Stimulated activated CD4-positive, alpha-beta T cell treated with anti-CD3 and anti-CD28 coated beads, TNF-alpha, amount 100 ng/mL, for 4 hours (primary cell): ENCODE measurements around the gene LSM4.
"Not testable (repeated sequence)": the region's sequence is repeated elsewhere in the genome, so short reads cannot be mapped to it uniquely, and the experiment has no call there.

Experiments used
- DNase-seq, 3 experiments: peaks; one replicate each; pipeline ENCODE4 v3.0.0-alpha.2; 2020; ENCODE audit warnings: low read depth in 3 of 3

Gene LSM4

GRCh38 chr19:18322759-18323460 is at the start of gene LSM4:
TSS of gene LSM4 (minus strand) at chr19:18323076. CDS start at chr19:18323020, 56 bp downstream.
- DNase-seq = peak; percentile 99

GRCh38 chr19:18368504-18369222 is 45.8 kb upstream of the LSM4 start:
- no peak for DNase-seq

GRCh38 chr19:18366021-18366435 is 43.2 kb upstream of the LSM4 start:
- DNase-seq = no peak

- no peak for DNase-seq
These were observed 42.1 kb upstream of the LSM4 start for GRCh38 chr19:18364826-18365528.

- DNase-seq = not testable (repeated sequence)
These were observed 41.5 kb upstream of the LSM4 start for GRCh38 chr19:18364277-18364825.

GRCh38 chr19:18363787-18364186 is 40.9 kb upstream of the LSM4 start:
- DNase-seq = no peak

GRCh38 chr19:18362934-18363542 is 40.2 kb upstream of the LSM4 start:
- no peak for DNase-seq

- DNase-seq = no peak
These were observed 38.8 kb upstream of the LSM4 start for GRCh38 chr19:18361646-18362045.

GRCh38 chr19:18357041-18357440 is 34.2 kb upstream of the LSM4 start:
- no peak for DNase-seq

GRCh38 chr19:18354743-18355142 is 31.9 kb upstream of the LSM4 start:
- not testable (repeated sequence) for DNase-seq

GRCh38 chr19:18353378-18354005 is 30.6 kb upstream of the LSM4 start:
- DNase-seq = no peak

GRCh38 chr19:18351544-18351943 is 28.7 kb upstream of the LSM4 start:
- no peak for DNase-seq

- no peak for DNase-seq
These were observed 27.6 kb upstream of the LSM4 start for GRCh38 chr19:18350490-18350889.

GRCh38 chr19:18349524-18350128 is 26.8 kb upstream of the LSM4 start:
- no peak for DNase-seq

- not testable (repeated sequence) for DNase-seq
These were observed 26.0 kb upstream of the LSM4 start for GRCh38 chr19:18348818-18349339.

GRCh38 chr19:18348171-18348570 is 25.3 kb upstream of the LSM4 start:
- DNase-seq = no peak

GRCh38 chr19:18346091-18346490 is 23.2 kb upstream of the LSM4 start:
- DNase-seq = no peak

- DNase-seq = no peak
These were observed 22.4 kb upstream of the LSM4 start for GRCh38 chr19:18345296-18345695.

- DNase-seq = no peak
These were observed 21.7 kb upstream of the LSM4 start for GRCh38 chr19:18344582-18344950.

GRCh38 chr19:18342090-18342632 is 19.3 kb upstream of the LSM4 start:
- no peak for DNase-seq
